Right lobe of liver (tissue), 4 donors: Measurements from ENCODE around the gene PRXL2A.

Source experiments
- CTCF ChIP-seq, 4 donors: fragments of 200-600 bp in 3 of 4; fragments of 450-650 bp in 1 of 4; IDR thresholded peaks; one replicate each; pipeline versions ENCODE4 v1.5.1 to v1.8.0; 2016 to 2022; ENCODE audit warnings: antibody characterized with exemption in 4 of 4, mild to moderate bottlenecking in 2 of 4
- POLR2A ChIP-seq: fragments of 450-650 bp; IDR thresholded peaks from one replicate; pipeline ENCODE4 v1.6.1; 2017; ENCODE audit warnings: antibody characterized with exemption, mild to moderate bottlenecking
- donor health status: DM: no; HTN: no; CAD: no.
- donor health status: DM: no; HTN: no; CAD: no.
- donor health status: DM: no; HTN: yes; CAD: no.

- TF ChIP-seq CTCF (IDR thresholded peaks at IDR 0.05) (no peak), POLR2A (no peak)
Measured at GRCh38 chr10:80405035-80405434, 3.3 kb upstream of the PRXL2A start.
